GM19372 (cell line): ENCODE data around the gene CD44.
A peak's percentile ranks its signal among the peaks of the same experiment; 100 is the strongest.
"Not testable (repeated sequence)": the region's sequence is repeated elsewhere in the genome, so short reads cannot be mapped to it uniquely, and the experiment has no call there.

Experiments used
- ATAC-seq: cut with Tn5 transposase; IDR thresholded peaks from one replicate; pipeline ENCODE4 v1.9.1; 2021; ENCODE audit warnings: mild to moderate bottlenecking, low read depth, moderate library complexity; ENCODE audit not compliant: unreplicated experiment

CD44 gene

GRCh38 chr11:35138943-35139721 is at the start of gene CD44:
Gene CD44 (plus strand): TSS chr11:35139171. CDS start chr11:35139304, 133 bp downstream.
- ATAC-seq = peak; percentile 38

GRCh38 chr11:35089666-35090065 is 49.3 kb upstream of the CD44 start:
- ATAC-seq = peak; percentile 67

GRCh38 chr11:35090125-35090524 is 48.8 kb upstream of the CD44 start:
- peak; percentile 12 for ATAC-seq

DNA sequence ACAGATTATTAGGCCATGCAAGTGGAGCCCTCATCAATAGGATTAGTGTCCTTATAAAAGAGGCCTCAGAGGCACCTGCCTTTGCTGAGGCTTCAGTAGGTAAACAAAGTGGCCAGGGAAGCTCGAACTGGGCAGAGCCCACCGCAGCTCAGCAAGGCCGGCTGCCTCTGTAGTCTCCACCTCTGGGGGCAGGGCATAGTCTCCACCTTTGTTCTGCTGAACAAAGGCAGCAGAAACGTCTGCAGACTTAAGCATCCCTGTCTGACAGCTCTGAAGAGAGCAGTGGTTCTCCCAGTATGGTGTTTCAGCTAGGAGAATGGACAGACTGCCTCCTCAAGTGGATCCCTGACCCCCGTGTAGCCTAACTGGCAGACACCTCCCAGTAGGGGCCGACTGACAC is 48.0 kb upstream of the CD44 start:
- not testable (repeated sequence) for ATAC-seq

DNA sequence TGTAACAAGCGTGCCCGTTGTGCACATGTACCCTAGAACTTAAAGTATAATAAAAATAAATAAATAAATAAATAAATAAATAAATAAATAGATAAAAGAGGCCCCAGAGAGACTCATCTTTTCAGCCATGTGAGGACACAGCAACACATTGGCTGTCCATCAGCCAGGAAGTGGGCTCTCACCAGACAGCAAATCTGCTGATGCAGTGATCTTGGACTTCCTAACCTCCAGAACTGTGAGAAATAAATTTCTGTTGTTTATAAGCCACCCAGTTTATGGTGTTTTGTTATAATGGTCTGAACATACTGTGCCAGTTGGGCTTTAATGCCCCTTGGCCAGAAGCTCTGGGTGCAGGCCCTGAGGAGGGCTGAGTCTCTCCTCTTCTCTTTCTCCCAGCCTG is 42.2 kb upstream of the CD44 start:
- no peak for ATAC-seq

DNA sequence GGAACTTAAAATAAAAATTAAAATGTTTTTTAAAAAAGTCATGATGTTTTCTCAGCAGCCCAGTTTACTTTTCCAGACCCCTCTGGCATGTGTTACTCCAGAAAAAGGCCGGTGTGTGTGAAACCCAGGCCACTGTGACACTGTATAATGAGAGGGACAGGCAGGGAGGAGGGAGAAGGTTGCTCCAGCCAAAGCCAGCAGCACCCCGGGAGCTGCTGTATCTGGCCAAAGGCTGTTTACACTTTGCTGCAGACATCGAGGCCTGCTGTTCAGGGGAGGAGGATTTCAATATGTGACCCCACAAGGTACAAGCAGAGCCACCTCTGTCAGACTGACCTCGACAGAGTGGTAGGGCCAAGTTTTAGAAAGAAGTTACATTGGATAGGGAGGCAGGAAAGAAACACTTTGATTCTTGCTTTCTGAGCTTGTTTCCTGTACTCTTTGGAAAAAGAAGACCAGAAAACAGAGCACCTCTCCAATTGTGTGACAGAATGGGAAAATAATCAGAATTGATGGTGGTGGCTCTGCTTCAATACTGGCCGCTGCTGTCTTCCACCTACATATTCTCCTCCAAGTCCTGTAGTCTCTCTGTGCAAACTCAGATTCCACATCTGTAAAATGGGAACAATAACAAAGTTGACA is 41.0 kb upstream of the CD44 start:
- ATAC-seq = no peak

GRCh38 chr11:35098855-35099254 is 40.1 kb upstream of the CD44 start:
- ATAC-seq = no peak

GRCh38 chr11:35099278-35100012 is 39.5 kb upstream of the CD44 start:
- no peak for ATAC-seq

DNA sequence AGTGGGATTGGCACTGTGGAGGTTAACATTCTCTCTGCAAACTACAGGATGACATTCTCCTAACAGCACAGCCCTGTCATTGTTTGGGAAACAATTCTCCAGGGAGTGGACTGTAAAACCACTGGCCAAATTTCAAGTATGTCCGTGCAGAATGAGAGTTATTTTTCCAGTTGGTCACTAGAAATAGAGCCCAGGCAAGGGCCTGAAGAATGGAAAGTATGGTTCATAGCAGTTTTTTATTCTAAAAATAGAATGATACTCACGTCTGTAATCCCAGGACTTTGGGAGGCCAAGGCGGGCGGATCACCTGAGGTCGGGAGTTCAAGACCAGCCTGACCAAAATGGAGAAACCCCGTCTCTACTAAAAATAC is 39.0 kb upstream of the CD44 start:
- no peak for ATAC-seq

DNA sequence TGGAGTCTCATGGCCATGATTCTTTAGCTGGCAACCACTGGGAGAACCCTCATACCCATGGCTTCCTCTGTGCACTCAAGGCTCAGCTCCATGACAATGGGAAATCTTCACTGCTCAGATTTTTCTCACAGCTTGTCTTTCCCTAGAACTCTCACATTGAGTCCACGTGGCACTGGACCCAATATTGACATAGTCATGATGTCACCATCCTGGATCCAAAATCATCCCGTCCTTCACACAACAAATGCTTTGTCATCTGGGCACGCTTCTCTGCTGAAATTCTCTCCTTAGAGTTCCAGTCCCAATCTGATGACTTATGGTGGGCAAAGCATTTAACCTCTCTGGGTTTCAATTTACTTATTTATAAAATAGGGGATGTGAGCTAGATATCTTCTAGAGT is 37.7 kb upstream of the CD44 start:
- ATAC-seq = no peak

- ATAC-seq = no peak
Observed at GRCh38 chr11:35102267-35102666, 36.7 kb upstream of the CD44 start.

GRCh38 chr11:35103366-35104208 is 35.4 kb upstream of the CD44 start:
- ATAC-seq = no peak

- ATAC-seq = no peak
Observed at GRCh38 chr11:35104655-35105054, 34.3 kb upstream of the CD44 start.

DNA sequence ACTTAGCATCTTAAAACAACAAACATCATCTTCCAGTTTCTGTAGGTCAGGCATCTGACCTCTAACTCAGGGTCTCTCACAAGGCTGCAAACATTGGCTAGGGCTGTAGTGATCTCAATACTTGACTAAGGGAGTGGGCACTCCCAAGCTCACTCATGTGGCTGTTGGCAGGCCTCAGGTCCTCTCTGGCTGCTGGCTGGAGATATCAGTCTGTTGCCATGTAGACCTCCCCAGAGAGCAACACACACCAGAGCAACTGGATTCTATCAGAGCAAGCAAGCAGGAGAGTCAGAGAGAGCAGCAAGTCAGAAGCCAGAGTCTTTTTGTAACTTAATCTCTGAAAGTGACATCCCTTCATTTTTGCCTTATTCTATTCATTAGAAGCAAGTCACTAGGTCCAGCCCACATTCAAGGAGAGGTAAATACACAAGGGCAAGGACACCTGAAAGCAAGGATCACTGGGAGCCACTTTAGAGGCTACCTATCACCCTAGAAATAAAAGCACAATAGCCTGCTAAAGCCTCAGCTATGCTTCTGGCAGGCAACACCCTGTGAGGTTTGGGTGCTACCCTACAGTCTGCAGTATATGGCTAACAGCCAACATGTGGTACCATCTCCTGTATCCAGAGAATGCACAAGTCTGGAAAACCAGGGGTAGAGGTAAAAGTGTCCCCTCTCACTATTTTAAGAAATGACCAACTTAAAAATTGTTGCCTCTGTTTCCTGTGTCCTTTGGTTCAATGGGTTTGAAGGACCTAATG is 33.5 kb upstream of the CD44 start:
- no peak for ATAC-seq

GRCh38 chr11:35106595-35106994 is 32.4 kb upstream of the CD44 start:
- no peak for ATAC-seq

DNA sequence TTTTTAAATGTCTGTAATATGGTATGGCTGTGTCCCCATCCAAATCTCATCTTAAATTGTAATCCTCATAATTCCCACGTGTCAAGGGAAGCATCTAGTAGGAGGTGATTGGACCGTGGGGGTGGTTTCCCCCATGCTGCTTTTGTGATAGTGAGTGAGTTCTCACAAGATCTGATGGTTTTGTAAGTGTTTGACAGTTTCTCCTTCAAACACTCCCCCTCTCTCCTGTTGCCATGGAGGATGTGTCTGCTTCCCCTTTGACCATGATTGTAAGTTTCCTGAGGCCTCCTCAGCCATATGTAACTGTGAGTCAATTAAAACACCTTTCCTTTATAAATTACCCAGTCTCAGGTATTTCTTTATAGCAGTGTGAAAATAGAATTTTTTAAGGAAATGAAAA is 31.1 kb upstream of the CD44 start:
- no peak for ATAC-seq

DNA sequence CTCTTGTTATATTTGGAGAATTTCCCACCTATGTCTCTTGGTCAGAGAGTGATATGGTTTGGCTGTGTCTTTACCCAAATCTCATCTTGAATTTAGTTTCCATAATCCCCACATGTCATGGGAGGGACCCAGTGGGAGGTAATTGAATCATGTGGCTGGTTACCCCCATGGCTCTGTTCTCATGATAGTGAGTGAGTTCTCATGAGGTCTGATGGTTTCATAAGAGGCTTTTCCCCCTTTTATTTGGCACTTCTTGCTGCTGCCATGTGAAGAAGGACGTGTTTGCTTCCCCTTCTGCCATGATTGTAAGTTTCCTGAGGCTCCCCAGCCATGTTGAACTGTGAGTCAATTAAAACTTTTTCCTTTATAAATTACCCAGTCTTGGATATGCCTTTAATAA is 30.6 kb upstream of the CD44 start:
- ATAC-seq = not testable (repeated sequence)

- no peak for ATAC-seq
Observed at GRCh38 chr11:35109041-35109440, 29.9 kb upstream of the CD44 start.

DNA sequence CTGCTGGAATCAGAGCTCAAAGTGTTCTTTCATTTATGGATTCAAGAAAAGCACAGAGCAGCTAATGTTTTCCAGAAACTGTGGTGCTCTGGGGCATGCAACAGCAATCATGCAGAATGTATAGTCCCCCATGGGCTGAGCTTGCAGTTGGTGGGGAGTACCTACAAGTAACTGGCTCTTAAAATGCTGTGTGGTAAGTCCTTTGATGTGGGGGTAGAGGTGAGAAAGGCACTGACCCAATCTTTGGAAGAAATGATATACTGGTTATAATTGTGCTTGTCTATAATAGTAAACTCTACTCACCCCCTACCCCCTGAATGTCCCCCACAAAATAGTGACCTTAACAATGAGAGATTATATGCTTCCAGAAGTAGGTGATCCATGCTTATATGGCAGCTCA is 29.1 kb upstream of the CD44 start:
- no peak for ATAC-seq
